ENCODE measurements around the gene CPSF3.

- no peak for TF ChIP-seq EP300 (IDR thresholded peaks at IDR 0.05; ENCODE audit: borderline replicate concordance)
- TF ChIP-seq TCF12 (IDR thresholded peaks at IDR 0.05; ENCODE audit: low read depth): no peak
- TF ChIP-seq, protein P1, sequence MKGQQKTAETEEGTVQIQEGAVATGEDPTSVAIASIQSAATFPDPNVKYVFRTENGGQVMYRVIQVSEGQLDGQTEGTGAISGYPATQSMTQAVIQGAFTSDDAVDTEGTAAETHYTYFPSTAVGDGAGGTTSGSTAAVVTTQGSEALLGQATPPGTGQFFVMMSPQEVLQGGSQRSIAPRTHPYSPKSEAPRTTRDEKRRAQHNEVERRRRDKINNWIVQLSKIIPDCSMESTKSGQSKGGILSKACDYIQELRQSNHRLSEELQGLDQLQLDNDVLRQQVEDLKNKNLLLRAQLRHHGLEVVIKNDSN (IDR thresholded peaks at IDR 0.05): no peak
- no peak for TF ChIP-seq TAF1 (IDR thresholded peaks at IDR 0.05; ENCODE audit: low read depth)
- TF ChIP-seq RAD21 (IDR thresholded peaks at IDR 0.05; ENCODE audit: low read depth): no peak
- TF ChIP-seq NFIC (IDR thresholded peaks at IDR 0.05): no peak
- TF ChIP-seq EGR1 (IDR thresholded peaks at IDR 0.05): no peak
- no peak for TF ChIP-seq ZBTB7A (IDR thresholded peaks at IDR 0.05; ENCODE audit: low read depth)
- no peak for TF ChIP-seq MAX (IDR thresholded peaks at IDR 0.05)
- no peak for TF ChIP-seq YY1 (IDR thresholded peaks at IDR 0.05; ENCODE audit: low read depth)
- TF ChIP-seq TEAD4 (IDR thresholded peaks at IDR 0.05): no peak
- TF ChIP-seq FOXM1 (IDR thresholded peaks at IDR 0.05; ENCODE audit: borderline replicate concordance, low read depth): no peak
- TF ChIP-seq, protein P2, sequence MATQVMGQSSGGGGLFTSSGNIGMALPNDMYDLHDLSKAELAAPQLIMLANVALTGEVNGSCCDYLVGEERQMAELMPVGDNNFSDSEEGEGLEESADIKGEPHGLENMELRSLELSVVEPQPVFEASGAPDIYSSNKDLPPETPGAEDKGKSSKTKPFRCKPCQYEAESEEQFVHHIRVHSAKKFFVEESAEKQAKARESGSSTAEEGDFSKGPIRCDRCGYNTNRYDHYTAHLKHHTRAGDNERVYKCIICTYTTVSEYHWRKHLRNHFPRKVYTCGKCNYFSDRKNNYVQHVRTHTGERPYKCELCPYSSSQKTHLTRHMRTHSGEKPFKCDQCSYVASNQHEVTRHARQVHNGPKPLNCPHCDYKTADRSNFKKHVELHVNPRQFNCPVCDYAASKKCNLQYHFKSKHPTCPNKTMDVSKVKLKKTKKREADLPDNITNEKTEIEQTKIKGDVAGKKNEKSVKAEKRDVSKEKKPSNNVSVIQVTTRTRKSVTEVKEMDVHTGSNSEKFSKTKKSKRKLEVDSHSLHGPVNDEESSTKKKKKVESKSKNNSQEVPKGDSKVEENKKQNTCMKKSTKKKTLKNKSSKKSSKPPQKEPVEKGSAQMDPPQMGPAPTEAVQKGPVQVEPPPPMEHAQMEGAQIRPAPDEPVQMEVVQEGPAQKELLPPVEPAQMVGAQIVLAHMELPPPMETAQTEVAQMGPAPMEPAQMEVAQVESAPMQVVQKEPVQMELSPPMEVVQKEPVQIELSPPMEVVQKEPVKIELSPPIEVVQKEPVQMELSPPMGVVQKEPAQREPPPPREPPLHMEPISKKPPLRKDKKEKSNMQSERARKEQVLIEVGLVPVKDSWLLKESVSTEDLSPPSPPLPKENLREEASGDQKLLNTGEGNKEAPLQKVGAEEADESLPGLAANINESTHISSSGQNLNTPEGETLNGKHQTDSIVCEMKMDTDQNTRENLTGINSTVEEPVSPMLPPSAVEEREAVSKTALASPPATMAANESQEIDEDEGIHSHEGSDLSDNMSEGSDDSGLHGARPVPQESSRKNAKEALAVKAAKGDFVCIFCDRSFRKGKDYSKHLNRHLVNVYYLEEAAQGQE (IDR thresholded peaks at IDR 0.05; ENCODE audit: low read depth): no peak
- no peak for TF ChIP-seq CREB1 (IDR thresholded peaks at IDR 0.05; ENCODE audit: low read depth)
These were observed 39.6 kb downstream of the CPSF3 start for GRCh38 chr2:9462886-9463697.

All from Ishikawa (cell line).